GM20000 (cell line): Measurements from ENCODE around the gene CARD9.

Experiments
- DNase-seq: peaks from one replicate; pipeline ENCODE4 v3.0.0; 2012; ENCODE audit warnings: low spot score
- CTCF ChIP-seq: IDR thresholded peaks from 2 replicates; pipeline ENCODE4 v1.5.1; 2012; ENCODE audit warnings: mild to moderate bottlenecking, control low read depth; ENCODE audit errors: extremely low read depth, missing control alignments

Gene CARD9

GRCh38 chr9:136393531-136393930 is 20.1 kb upstream of the CARD9 start:
- DNase-seq: no peak
- TF ChIP-seq CTCF: no peak

GRCh38 chr9:136392538-136393449 is 19.3 kb upstream of the CARD9 start:
- no peak for DNase-seq

GRCh38 chr9:136391737-136392537 is 18.5 kb upstream of the CARD9 start:
- TF ChIP-seq CTCF: no peak
- no peak for DNase-seq

More at GRCh38 chr9:136392538-136393449, 19.3 kb upstream of the CARD9 start:
- TF ChIP-seq CTCF: no peak

- no peak for TF ChIP-seq CTCF
- no peak for DNase-seq
These were observed 15.9 kb upstream of the CARD9 start for GRCh38 chr9:136389396-136389795.

- TF ChIP-seq CTCF: no peak
These were observed 13.7 kb upstream of the CARD9 start for GRCh38 chr9:136387217-136387616.

GRCh38 chr9:136386018-136386417 is 12.5 kb upstream of the CARD9 start:
- no peak for DNase-seq
- no peak for TF ChIP-seq CTCF

More at GRCh38 chr9:136387217-136387616, 13.7 kb upstream of the CARD9 start:
- DNase-seq: no peak

- TF ChIP-seq CTCF: no peak
- DNase-seq: no peak
These were observed 11.5 kb upstream of the CARD9 start for GRCh38 chr9:136385015-136385414.
